EL (cell line): ENCODE results near the gene PEX1.
"Not testable (repeated sequence)": the region's sequence is repeated elsewhere in the genome, so short reads cannot be mapped to it uniquely, and the experiment has no call there.

Experiments used
- DNase-seq: peaks from one replicate; pipeline ENCODE4 v3.0.0-alpha.2; 2016

Gene PEX1

DNA sequence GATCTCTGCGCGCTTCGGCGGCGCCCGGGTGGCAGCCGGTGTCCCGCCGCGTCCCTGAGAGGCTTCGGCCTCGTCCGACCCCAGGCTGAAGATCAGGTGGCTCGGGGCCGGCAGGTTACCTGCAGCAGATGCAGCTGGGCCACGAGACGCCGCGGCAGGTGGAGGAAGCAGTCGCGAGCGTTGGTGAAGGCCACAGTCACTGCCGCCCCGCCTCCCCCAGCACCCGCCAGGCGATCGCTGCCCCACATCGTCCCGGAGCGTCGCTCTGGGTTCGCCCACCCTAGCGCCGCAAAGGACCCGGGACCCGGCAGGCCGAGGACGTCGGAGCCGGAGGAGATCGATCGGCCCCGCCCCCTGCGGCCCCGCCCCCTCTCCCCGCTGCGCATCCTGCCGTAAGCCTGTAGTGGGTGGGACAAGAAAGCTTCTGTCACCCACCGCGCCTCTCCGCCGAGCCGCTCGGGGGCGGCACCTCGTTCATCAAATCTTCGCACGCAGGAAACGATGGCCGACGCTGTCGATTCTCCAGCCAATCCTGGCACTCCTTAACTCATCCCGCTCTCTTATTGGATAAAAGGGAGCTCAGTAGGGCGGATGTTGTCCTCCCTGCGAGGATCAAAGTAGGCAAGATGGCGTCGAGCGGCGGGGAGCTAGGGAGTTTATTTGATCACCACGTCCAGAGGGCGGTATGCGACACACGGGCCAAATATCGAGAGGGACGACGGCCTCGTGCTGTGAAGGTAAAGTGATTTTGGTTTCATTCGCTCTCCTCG, at the start of gene PEX1, which contains the start of gene RBM48:
PEX1 (minus strand) TSS at position 333 of the 770 bp plus-strand sequence; CDS start at position 248, 85 bp downstream.
RBM48 (plus strand) TSS at position 608 of the 770 bp plus-strand sequence; CDS start at position 627, 19 bp downstream.
- DNase-seq: peak; percentile 99

DNA sequence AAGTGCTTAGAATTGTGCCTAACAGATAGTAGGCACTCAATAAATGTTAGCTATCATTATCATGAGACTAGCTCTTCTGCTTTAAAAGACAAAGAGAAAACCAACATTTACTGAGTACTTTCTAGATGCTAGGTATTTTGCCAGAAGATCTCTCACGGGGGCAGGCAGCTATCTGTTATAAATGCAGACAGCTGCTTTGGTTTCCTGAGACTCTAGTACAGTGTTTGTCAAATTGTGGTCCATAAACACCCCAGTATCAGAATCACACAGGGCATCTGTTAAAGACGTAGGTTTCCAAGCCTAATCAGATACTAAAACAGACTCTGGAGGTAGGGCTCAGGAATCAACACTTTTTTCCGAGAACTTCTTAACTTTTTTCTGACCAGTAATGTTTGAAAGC, 48.0 kb upstream of the PEX1 start:
- DNase-seq: no peak

- no peak for DNase-seq
These were observed 40.8 kb upstream of the PEX1 start for GRCh38 chr7:92569137-92569536.

DNA sequence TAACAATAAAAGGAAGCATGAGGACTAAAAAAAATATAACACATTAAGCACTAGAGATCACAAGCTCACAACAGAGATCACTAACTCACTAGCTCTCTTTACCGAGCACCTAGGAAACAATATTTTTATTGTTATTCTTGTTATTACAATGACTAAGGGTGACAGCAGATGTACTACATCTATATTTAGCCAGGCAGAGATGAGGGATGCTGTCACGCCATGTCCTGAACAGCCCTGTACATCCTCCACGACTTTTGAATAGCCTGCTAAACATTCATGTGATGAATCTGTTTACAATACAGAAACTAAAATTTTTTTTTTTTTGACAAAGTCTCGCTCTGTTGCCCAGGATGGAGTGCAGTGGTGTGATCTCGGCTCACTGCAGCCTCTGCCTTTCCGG, 39.1 kb upstream of the PEX1 start:
- DNase-seq: peak; percentile 22

DNA sequence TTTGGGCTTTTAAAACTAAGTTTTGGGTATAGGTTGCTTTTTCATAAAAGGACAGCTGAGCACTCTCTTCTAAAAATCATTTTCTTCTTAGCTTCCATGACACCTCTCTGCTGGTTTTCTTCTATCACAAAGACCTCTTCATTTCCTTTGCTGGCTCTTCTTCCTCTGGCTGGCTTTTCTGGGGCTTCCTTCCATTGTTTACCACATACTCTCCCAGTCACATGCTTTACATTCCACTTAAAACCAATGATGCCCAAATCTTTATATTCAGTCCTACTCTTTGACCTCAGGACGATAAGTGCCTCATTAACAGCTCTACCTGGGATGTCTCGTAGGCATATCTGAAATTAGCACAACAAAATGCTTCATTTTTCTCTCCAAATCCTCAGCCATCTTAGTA, 35.0 kb upstream of the PEX1 start:
- no peak for DNase-seq

- DNase-seq: no peak
These were observed 32.3 kb upstream of the PEX1 start for GRCh38 chr7:92560602-92561001.

DNA sequence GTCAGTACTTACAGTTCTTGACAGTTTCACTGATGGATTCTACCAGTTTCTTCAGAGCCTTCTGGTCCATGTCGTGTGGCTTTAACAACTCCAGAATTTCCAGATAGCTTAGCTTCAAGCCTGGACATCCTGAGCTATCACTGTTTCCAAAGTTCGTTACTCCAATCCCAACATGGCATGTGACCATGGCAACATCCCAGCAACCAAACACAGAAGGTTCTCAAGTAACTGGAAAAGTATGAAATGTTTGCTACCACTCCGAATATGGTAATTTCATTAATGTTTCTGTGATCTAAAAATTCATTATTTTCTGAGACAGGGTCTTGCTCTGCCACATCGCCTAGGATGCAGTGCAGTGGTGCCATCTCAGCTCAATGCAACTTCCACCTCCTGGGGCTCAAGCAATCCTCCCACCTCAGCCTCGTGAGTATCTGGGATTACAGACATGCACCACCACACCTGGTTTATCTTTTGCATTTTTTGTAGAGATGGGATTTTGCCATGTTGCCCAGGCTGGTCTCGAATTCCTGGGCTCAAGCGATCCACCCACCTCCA, 29.6 kb upstream of the PEX1 start:
- DNase-seq: no peak

DNA sequence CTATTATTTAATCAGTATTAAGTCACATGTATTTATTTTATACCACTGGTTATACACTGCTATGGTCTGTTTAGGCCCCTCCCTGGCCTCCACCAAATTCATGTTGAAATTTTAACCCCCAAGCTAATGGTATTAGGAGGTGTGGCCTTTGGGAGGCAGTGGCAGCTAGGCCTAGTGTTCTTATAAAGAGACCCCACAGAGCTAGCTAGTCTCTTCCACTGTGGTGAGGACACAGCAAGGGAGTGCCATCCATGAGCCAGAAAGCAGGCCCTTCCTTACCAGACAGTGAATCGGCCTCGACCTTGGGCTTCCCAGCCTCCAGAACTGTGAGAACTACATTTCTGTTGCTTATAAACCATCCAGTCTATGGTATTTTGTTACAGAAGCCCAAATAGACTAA, 28.9 kb upstream of the PEX1 start:
- DNase-seq: no peak

GRCh38 chr7:92550194-92550593, 21.9 kb upstream of the PEX1 start:
- no peak for DNase-seq

GRCh38 chr7:92547579-92547978, 19.3 kb upstream of the PEX1 start:
- DNase-seq: no peak

DNA sequence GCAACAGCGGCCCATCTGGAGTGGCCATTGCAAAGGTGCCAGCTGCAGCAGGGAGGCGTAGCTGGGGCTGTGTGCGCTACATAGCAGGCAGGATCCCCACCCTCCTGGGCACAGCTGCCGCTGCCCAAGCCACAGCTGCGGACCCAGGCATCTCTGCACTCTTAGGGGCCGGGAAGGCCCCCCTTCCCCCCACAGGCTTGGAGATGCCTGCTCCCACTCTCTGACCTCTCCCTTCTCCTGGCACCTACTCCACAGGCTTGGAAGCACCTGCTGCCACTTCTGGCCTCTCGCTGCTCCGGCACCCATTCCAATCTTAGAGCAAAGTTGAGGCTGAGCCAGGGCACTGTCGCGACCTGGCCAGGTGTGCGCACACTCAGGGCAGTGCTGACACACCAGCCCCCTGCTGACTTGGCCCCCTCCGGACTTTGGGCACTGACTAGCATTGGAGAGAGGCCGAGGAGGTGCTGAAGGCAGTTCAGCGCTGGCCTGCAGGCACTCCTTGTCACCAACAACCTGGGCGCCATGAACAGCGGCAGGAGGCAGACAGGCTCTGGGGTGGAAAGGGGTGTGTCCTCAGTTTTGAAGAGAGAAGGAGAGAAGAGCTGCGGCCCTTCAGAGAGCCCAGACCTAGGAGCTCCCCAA, 18.7 kb upstream of the PEX1 start:
- no peak for DNase-seq

GRCh38 chr7:92545116-92545515, 16.8 kb upstream of the PEX1 start:
- not testable (repeated sequence) for DNase-seq

- not testable (repeated sequence) for DNase-seq
These were observed 15.2 kb upstream of the PEX1 start for GRCh38 chr7:92543542-92543941.

GRCh38 chr7:92534572-92534971, 6.3 kb upstream of the PEX1 start:
- no peak for DNase-seq

GRCh38 chr7:92528958-92529264, 591 bp upstream of the PEX1 start:
- no peak for DNase-seq

- DNase-seq: peak; percentile 71
These were observed 776 bp downstream of the PEX1 start for GRCh38 chr7:92527300-92528187.

GRCh38 chr7:92523110-92523509, 5.2 kb downstream of the PEX1 start:
- DNase-seq: no peak

DNA sequence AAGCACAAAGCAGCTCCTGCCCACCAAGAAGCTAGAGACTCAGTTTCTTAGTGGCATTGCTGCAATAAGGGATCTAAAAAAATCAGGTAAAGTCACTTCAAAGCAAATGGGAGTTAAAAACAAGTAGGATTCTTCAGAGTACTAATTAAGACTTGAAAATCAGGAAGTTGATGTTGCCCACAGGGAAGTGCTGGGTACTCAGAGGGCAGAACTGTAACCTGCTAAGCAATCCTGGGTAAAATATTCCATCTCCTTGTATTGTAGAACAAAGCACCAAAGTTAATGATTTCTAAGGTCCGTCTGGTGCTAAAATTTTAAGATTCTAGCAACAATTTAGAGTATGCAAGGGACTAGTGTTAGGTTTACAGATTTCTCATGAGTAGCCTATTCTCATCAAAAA, 8.3 kb downstream of the PEX1 start:
- no peak for DNase-seq

- DNase-seq: peak; percentile 4
These were observed 10.7 kb downstream of the PEX1 start for GRCh38 chr7:92517631-92518030.

- DNase-seq: no peak
These were observed 15.0 kb downstream of the PEX1 start for GRCh38 chr7:92513167-92513902.

DNA sequence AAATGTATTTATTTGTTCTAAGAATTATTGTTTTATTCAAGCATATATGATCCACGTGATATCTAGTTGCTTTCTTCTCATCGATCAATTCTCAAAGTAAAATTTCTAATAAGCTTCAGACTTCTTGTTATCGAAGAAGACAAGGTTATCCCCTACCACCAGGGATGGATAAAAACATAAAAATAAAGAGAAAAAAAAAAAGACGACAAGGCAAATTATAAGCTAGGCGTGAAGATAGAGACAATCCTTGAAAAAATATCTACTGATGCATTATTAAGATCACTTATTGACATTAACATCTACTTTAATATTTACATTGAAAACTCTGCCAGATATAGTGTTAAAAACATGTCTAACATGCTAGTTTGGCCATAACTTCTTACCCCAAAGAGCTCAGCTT, 19.4 kb downstream of the PEX1 start:
- no peak for DNase-seq

GRCh38 chr7:92506363-92506762, 22.0 kb downstream of the PEX1 start:
- no peak for DNase-seq

DNA sequence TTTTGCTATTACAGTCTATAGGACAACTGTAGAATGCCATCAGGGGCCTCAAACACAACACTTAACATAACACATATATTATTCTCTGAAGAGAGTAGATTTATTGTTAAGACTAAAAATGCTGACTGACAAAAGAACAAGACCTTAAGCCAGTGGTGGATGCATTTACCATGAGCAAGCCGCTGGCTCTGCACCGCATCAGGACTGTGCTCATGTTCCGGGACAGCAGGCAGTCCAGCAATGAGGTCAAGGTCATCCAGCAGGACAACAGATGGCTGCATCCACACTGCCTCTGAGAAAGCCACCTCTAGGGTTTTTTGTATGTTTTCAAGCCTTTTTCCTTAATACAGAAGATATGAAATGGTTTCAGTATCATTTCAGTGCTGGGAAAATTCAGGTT, 23.8 kb downstream of the PEX1 start:
- DNase-seq: no peak
